GM21528 (cell line): ENCODE data around the gene WAC.
A peak's percentile ranks its signal among the peaks of the same experiment; 100 is the strongest.

Source experiments
- ATAC-seq: cut with Tn5 transposase; IDR thresholded peaks from one replicate; pipeline ENCODE4 v1.9.1; 2021; ENCODE audit warnings: mild to moderate bottlenecking, moderate library complexity; ENCODE audit not compliant: unreplicated experiment, low FRiP score

WAC gene

DNA sequence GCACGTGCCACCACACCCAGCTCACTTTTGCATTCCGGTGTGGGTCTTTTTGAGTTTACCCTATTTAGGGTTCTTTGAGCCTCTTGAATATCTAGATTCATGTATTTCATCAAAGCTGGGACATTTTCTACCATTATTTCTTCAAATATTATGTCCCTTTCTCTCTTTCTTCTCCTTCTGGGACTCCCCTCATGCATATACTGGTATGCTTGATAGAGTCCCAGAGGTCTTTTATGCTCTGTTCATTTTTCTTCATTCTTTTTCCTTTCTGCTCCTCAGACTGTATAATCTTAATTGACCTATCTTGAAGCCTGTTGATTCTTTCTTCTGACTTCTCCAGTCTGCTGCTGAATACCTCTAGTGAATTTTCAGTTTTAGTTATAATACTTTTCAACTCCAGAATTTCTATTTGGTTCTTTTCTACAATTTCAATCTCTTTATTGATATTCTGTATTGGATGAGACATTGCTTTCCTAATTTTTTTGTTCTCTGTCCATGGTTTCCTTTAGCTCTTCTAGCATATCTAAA is 9.1 kb upstream of the WAC start:
- no peak for ATAC-seq

DNA sequence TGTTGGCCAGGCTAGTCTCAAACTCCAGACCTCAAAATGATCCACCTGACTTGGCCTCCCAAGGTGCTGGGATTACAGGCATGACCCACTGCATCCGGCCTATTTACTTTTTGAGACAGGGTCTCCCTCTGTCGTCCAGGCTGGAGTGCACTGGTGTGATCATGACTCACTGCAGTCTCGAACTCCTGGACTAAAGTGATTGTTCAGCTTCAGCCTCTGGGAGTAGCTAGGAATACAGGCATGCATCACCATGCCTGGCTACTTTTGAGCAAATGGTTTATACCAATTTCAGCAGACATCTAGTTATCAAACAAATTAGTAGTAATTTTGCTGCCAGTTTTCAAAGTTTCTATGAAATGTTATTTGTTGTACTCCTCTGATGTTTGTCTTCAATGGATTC is 2.2 kb upstream of the WAC start:
- ATAC-seq: no peak

DNA sequence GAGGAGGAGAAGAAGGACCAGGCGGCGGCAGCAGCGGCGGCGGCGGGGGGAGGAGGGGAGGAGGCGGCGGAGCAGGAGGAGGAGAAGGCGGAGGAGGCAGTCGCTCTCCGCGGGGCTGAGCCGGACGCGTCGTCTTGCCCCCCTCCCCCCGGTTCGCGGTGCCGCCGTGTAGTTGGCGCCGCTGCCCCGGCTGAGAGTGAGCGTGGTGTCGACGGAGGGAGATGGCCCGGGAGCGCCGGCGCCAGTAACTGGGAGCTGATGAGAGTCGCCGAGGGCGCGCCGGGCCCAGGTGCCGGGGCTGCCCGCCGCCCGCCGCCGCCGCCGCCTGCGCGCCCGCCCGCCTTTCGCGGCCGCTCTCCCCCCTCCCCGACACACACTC is 257 bp downstream of the WAC start:
- peak; percentile 13 for ATAC-seq

DNA sequence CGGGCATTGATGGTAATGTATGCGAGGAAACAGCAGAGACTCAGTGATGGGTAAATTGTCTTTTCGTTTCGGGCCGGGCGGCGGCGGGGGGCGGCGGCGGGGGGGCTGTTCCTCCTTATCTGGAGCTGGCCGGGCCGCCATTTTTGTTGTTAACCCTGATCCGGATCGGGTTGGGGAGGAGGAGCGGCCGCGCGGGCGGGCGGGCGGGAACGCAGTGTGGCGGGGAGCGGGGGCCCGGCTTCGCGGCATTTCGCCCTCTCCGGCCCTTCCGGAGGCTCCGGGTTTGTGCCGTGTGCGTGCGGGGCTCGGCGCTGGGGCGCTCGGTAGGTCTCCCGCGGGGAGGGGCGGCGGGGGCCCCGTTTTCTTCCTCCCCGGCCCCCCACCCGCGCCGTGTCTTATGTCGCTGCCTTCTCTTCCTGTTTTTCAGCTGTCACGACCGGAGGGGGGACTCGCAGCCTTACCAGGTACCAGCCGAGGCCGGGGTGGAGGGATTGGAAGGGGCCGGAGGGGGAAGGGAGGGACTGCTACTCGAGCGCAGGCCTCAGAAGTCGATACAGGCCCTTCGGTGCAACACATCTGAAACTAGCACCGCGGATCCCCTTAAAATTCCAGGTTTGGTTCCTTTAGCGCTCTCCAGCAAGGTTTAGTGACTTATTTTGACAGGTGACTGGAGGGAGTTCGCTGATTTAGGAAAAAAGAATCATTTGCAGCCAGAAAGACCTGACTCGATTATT is 820 bp downstream of the WAC start:
- peak; percentile 21 for ATAC-seq

DNA sequence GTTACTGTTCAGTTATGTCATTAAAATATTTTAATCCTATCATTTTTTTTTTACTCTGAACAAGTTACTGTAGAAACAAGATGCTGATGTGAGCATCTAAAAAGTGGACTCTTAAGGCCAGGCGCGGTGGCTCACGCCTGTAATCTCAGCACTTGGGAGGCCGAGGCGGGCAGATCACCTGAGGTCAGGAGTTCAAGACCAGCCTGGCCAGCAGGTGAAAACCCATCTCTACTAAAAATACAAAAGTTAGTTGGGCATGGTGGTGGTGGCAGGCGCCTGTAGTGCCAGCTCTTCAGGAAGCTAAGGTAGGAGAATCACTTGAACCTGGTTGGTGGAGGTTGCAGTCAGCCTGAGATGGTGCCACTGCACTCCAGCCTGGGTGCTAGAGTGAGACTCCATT is 2.9 kb downstream of the WAC start:
- ATAC-seq: no peak

DNA sequence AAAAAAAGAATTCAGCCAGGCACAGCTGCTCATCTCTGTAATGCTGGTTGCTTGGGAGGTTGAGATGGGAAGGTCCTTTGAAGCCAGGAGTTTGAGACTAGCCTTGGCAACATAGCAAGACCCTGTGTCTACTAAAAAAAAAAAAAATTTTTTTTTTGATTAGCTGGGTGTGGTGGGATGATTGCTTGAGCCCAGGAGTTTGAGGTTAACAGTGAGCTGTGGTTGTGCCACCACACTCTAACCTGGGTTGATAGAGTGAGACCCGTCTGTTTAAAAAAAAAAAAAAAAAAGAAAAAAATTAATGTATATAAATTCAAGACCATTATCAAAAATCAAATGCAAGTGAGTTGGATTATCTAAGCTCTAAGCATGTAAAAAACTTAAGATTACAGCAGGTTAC is 5.7 kb downstream of the WAC start:
- ATAC-seq: no peak

DNA sequence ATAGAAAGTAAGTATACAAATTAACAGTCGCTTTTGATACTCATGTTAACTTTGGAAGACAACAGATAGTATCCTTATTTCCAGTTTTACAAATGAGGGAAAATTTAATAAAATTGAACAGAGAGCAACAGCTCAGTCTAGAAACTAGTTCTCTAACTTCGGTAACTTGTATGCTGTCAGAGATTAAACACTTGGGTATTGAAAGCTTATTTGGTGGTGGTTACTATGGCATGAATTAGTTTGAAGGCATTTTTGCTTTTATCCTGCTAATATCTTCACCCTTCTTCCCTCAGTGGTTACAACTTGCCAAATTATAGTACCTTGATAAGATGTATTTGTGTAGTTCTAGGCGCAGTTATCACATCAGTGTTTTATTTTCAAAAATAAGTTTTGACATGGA is 7.2 kb downstream of the WAC start:
- ATAC-seq: no peak

DNA sequence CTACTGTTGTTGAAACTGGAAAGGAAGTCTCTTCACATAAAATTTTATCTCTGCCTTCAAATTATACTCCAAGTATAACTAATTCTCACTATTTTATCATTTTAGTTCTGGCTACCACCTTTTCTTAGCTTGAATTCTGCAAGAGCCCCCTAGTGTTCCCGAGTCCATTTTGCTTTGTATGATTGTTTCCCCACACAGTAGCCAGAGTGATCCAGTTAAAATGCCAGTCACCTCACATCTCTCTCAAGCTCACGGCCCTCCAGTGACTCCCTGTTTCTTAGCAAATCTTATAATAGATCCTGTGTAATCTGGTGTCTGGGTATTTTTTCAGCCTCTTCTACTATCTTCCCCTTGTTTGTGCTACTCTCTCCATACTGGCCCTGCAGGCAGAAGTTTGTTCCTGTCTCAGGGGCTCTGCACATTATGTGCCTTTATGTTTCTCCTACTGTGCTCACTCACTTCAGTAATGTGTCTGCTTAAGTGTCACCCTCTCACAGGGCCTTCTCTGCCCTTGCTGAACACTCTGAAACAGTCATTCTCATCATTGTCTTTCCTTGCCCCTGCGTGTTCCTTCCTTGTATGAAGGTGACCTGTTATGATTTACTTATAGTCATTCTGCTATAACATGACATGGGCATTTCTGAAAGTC is 8.9 kb downstream of the WAC start:
- no peak for ATAC-seq

DNA sequence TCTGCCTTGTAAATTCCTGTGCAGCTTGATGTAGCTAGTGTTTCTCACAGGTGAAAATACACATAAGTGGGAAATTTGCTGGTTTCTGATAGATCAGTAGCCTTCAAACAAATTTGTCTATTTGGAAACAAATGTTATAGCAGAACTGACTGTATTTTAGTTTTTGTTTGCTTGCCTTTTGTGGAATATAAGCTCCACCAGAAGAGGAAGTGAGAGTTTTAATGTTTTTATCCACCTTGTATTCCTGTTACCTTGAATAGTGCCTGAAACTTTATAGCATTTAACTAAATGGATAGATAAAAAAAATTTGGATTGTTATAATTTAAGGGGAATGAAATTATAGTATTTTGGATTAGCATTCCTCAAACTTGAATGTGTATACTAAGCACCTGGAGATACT is 9.8 kb downstream of the WAC start:
- ATAC-seq: no peak

DNA sequence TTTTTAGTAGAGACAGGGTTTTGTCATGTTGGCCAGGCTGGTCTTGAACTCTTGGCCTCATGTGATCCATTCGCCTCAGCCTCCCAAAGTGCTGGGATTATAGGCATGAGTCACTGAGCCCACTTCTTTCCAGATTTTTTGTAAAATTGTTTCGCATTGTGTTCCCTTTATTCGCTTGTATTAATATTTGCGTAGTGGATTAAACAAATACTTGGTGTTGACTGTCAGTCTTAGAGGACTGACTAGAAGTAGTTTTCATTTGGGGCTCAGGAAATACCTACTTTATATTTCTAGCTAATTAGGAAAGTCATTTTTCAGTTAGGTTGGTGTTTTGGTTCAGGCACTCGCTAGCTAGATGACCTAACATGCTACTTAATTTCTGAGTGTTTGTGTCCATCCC is 11.1 kb downstream of the WAC start:
- ATAC-seq: no peak

DNA sequence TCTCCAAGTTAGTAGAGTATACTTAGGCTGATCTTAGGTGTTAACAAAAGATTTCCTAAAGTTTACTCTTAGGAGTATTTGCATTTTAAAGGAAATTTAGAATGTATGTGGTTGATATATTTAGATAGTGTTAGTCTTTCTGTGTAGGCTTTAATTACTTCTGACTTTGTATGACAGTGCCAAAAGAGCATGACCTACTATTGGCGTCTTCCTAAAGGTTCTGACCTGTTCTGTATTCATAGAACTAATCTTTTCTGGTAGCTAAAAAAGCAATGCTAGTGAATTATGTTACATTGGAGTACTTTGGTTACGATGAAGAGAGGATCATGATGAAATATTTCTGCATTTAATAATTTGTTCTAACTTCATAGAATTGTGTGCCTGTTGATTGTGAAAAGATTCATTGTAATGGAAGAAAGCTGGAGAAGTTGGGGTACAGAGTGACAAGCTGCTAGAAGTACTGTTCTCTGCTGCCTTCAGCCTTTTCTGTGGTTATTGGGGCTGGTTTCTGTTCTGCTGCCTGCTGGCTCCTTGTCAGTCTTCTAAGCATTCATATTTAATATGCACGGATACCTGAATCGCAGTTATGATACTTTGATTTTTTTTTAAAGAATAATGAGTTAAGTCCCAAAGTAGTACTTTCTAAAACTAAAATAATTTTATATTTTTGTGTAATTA is 13.2 kb downstream of the WAC start:
- ATAC-seq: no peak

DNA sequence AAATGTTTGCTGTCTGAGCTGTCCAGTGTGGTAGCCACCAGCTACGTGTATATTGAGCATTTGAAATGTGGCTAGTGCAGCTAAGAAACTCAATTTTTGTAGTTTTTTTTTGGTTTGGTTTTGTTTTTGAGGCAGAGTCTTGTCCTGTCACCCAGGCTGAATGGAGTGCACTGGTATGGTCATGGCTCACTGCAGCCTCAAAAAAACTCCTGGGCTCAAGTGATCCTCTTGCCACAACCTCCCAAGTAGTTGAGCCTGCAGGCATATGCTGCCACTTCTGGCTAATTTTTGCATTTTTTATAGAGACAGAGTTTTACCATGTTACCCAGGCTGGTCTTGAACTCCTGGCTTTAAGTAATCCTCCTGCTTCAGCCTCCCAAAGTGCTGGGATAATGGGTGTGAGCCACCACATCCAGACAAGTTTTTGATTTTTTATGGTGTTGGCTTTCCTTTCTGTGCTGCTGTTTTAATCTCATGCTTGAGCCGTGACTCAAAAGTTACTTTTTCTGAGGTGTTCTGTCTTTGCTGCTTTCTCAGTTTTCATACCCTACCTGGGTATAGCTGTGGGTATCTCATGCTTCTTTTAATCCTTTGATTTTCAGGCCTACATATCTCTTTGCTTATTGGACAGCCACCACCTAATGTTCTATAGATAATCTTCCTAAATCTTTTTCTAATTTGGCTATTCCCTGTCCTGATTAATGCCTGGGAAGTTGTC is 16.0 kb downstream of the WAC start:
- no peak for ATAC-seq

DNA sequence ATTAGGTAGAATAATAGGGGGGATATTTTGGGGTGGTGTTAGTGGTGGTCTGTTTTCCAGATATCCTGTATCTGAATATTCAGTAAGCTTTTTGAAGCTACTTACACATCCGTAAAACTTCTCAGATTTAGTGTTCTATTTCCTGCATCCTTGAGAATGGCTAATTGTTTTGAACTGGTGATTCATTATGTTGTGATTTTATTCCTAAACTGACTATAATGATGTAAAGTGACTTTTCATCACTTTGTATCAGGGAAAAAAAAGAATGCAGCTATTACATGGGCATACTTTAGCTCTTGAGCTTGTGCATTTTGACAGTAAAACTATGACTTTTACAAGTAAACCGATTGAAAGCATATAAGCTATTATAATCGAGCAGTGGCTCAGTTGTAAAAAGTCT is 18.2 kb downstream of the WAC start:
- no peak for ATAC-seq

DNA sequence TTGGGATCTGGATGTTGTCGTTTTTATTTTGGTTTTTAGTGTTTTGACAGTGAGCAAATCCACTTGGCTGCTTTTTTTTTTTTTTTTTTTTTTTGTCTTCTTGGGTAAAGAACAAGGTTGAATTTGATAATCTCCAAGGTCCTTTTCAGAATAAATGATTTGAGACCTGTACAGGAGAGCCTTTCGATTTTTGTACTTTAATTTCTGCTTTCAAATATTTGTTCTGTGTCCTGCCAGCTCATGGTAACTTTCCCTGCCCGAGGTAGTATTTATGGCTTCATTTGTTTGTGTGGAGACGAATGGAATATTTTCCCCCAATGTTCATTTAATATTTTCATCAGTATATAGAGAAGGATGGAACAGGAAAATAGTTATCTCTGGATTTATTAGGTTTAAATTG is 19.9 kb downstream of the WAC start:
- no peak for ATAC-seq

DNA sequence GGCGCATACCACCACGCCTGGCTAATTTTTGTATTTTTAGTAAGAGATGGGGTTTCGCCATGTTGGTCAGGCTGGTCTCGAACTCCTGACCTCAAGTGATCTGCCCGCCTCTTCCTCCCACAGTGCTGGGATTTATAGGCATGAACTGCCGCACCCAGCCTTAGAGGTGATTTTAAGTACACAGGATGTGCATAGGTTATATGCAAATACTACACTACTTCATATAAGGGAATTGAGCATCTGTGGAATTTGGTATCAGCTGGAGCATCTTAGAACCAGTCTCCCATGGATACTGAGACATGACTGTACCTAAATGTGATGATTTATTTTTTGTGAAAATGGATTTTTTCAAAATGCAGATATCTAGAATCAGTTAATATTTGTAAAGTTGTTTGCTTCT is 21.1 kb downstream of the WAC start:
- ATAC-seq: no peak

DNA sequence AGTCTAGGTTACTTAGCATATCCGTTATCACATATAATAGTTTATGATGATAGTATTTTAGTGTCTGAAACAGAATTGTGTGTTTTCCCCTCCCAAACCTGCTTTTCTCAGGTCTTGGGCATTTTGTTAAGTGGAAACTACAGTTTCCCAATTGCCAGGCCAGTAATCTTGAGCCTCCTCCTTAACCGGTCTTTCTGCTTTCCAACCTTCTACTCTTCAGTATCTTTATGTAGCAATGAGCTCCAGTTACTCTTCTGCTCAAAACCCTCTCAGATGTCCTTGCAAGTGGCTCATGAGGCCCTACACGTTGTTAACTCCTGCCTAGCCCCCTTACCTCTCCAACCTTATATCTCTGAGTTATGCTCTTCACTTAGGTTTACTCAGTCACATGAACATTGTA is 22.0 kb downstream of the WAC start:
- no peak for ATAC-seq

DNA sequence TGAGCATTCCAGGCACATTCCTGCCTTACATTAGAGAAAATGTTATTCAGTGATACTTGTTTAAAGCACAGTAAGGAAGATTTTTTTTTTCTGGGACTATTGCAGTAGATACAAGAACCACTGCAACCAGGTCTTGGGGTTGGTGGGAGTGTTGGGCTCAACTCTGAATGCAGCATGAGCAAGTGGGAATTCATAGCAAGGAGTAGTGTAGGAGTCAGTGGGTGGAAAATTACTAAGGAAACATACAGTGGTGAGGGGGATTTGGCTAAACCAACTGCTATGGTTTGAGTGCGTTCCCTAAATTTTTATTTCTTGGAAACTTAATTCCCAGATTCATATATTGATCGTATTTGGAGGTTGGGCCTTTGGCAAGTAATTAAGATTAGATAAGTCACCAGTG is 22.4 kb downstream of the WAC start:
- no peak for ATAC-seq

DNA sequence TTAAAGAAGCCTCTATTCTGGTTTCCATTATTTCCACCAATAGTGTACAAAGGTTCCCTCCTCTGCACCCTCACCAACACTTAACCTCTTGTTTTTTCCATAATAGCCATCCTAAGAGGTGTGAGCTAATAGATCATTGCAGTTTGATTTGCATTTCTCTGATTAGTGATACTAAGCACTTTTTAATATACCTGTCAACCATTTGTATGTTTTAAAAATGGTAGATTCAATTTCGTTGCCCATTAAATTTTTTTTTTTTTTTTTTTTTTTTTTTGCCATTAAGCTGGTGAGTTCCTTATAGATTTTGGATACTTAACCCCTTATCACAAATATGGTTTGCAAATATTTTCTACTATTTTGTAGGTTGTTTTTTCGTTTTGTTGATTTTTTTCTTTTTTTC is 23.2 kb downstream of the WAC start:
- ATAC-seq: no peak

DNA sequence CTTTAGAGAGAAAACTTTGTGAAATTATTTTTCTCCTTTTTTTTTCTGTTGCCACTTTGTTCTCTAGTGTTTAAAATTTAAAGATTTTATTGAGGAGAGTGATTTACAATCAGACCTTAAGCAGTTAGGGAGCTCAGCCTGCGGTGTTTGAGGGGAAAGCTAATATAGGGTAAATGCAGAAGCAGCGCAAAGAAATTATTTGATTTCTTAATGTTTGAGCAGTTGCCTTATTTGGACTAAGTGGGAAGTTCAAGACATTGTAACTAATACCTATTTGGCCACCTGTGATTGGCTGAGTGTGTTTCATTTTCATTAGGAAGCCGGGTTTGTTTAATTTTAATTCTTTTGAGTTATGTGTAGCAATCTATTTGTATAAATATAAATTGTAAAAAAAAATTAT is 25.3 kb downstream of the WAC start:
- ATAC-seq: no peak

DNA sequence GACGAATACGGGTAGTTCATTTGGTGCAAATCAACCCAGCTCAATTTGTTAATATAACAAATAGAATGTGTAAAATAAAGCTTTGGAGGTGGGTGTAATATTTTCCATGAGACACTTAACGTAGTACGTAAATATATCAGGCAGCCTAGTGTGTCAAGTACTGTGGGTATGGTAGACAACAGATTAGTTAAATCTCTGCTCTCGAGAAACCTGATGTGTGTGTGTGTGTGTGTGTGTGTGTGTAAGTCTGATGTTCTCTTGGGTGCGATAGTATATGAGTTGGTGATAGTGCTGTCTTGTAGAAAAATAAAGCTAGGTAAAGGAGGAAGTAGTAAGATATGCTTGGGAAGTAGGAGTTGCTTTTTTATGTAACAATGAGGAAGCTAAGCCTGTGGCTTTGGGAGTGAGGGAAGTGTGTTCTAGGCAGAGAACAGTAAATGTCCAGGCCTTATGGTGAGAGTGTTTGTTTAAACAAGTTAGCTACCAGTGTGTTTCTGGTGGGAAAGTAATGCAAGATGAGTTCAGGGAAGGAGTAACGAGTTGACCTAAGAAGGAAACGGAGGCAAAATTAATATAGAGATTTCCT is 26.1 kb downstream of the WAC start:
- ATAC-seq: no peak

DNA sequence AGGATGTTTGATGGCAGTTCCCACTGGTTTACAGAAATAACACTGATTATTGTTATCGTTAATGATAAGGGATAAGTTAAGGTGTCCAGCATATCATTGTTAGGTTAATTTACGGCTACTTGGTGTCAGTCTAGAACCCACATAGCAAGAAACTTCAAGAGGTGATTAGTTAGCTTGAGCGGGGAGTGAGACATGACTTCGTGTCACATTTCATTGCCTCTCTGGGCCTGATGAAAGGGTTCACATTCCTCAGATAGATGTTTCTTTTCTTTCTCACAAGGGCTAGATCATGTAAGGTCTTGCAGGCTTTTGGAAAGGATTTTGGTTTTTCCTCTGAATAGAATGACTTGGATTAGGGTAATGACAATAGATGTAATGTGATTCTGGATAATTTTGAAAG is 26.7 kb downstream of the WAC start:
- ATAC-seq: no peak
